ENCODE data around the gene CLEC19A.

DNA sequence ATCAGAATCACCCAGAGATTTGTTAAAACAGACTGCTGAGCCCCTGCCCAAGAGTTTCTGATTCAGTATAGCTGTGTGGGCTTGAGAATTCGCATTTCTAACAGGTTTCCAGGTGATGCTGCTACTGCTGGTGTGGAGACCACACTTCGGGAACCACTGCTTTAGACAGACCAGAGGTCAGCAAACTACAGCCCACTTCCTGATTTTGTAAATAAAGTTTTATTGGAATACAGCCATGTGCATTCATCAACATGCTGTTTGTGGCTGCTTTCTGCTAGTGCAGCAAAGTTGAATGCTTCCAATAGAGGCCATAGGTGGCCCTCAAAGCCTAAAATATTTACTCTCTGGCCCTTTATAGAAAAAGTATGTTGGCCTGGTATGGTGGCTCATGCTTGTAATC lies 32.6 kb upstream of the CLEC19A start:
- TF ChIP-seq, protein P1, sequence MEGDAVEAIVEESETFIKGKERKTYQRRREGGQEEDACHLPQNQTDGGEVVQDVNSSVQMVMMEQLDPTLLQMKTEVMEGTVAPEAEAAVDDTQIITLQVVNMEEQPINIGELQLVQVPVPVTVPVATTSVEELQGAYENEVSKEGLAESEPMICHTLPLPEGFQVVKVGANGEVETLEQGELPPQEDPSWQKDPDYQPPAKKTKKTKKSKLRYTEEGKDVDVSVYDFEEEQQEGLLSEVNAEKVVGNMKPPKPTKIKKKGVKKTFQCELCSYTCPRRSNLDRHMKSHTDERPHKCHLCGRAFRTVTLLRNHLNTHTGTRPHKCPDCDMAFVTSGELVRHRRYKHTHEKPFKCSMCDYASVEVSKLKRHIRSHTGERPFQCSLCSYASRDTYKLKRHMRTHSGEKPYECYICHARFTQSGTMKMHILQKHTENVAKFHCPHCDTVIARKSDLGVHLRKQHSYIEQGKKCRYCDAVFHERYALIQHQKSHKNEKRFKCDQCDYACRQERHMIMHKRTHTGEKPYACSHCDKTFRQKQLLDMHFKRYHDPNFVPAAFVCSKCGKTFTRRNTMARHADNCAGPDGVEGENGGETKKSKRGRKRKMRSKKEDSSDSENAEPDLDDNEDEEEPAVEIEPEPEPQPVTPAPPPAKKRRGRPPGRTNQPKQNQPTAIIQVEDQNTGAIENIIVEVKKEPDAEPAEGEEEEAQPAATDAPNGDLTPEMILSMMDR (conservative IDR thresholded peaks at IDR 0.05 in 1 of 2, IDR thresholded peaks at IDR 0.05 in 1 of 2; ENCODE audit: extremely low read depth in 1 of 2, insufficient read depth in 1 of 2, low read depth in 1 of 2, low read length in 2 of 2): no peak
- TF ChIP-seq EZH2 (IDR thresholded peaks at IDR 0.05; ENCODE audit: borderline replicate concordance, low read length): no peak

All from mammary epithelial cell (primary cell).